Measurements from ENCODE around the gene INSIG2. TPM values are rescaled to one million over a fixed set of nuclear protein-coding genes. Genes with fewer than 3 reads are reported as not detected.

Gene INSIG2
- total RNA-seq (2014; rRNA removed; shearing (Covaris generic)), result 8.1 and 10.1 TPM in 2 replicates
- 11.0 and 15.1 TPM in 2 replicates for polyA plus RNA-seq (2016; fragmentation: Nextera tagmentation; extraction: Ambion mirVana)
- long read RNA-seq, transcript INSIG2-201 (6 exons, 2,590 nt), result major isoform, 5 of 9 reads
- long read RNA-seq, partial matches to known transcripts, result 0 of 9 reads
- long read RNA-seq, other reads (novel, unspliced or antisense), result 4 of 9 reads

DNA sequence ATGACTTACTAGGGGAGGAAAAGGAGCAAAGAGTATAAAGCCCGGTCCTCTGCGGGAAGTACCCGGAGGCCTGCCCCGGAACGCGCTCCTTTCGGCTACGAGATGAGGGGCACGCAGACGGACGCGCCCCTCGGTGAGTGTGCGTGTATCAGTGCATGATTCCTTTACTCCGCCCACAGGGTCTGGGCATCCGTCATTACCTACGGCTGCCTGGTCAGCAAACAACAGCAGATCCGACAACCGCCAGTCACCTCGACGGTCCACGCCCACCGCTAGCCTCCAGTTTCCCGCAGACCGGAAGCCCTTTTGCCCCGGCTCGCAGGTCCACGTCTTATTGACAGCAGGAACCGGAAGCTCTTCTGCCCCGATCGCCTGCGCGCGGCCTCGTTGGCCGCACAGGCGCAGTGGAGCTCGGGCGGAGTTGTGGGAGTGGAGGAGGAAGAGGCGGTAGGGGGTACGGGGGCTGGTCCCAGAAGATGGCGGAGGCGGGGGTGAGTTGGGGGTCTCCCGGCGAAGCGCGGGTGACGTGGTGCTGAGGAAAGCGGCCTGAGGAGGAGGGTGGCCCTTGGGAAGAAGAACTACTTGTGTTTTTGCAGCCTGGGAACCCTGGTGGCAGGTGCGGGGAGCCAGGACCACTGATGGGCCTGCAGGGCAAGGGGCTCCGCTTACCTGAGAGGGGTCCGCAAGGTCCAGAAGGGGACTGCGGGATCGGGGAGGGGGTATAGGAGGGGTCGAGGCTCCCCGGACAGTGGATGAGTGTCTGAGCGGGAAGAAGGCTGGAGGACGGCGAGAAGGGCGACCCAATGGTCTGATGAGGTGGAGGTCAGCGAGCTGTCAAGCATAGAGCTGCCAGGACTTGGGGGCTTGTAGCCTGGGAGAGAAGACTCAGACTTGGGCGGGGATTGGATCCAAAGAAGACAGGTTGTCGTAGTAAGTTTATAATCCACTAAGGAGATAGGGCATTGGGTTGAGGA, at the start of gene INSIG2:
INSIG2 (plus strand) TSS at position 421 of the 974 bp plus-strand sequence. CDS start 8,086 bp downstream, outside the sequence.
- DNase-seq (ENCODE audit: low spot score) (peak; percentile 99), ATAC-seq (peak; percentile 92)
- peaks cover 29% of the 10 kb centered on the region for H3K4me1 Mint-ChIP-seq
- peak within 1 kb of the TSS; percentile 52; the same call in 1 of the 2 replicates for H3K27ac ChIP-seq (ENCODE audit: low read depth)
- H3K27me3 Mint-ChIP-seq (ENCODE audit: insufficient read depth, low read depth, poor library complexity), result peaks cover 8% of the 10 kb centered on the region
- peak within 1 kb of the TSS; percentile 83 for H3K4me3 ChIP-seq
- peak within 1 kb of the TSS; percentile 94 for H3K27ac Mint-ChIP-seq
- H3K4me1 ChIP-seq (ENCODE audit: insufficient read depth), result peaks cover 35% of the 10 kb centered on the region
- H3K9me2 ChIP-seq (ENCODE audit: insufficient read depth), result no peaks in the 10 kb centered on the region
- H3K27me3 ChIP-seq (ENCODE audit: insufficient read depth), result no peaks in the 10 kb centered on the region
- TF ChIP-seq, protein P1, sequence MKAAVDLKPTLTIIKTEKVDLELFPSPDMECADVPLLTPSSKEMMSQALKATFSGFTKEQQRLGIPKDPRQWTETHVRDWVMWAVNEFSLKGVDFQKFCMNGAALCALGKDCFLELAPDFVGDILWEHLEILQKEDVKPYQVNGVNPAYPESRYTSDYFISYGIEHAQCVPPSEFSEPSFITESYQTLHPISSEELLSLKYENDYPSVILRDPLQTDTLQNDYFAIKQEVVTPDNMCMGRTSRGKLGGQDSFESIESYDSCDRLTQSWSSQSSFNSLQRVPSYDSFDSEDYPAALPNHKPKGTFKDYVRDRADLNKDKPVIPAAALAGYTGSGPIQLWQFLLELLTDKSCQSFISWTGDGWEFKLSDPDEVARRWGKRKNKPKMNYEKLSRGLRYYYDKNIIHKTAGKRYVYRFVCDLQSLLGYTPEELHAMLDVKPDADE (IDR thresholded peaks at IDR 0.05), result peak; percentile 87; the same call in 1 of the 2 replicates
- TF ChIP-seq EZH2 (IDR thresholded peaks at IDR 0.05; ENCODE audit: low read depth, unreplicated experiment) (no peak), CREB1 (CRISPR knock-in tag; IDR thresholded peaks at IDR 0.05; ENCODE audit: low read depth) (peak; percentile 78), POLR2AphosphoS5 (IDR thresholded peaks at IDR 0.05; ENCODE audit: low read depth) (peak; percentile 86)
- H3K4me2 ChIP-seq, result peak within 1 kb of the TSS; percentile 98
- no peaks in the 10 kb centered on the region for H3K9me3 Mint-ChIP-seq
- H2AFZ ChIP-seq, result peak within 1 kb of the TSS; percentile 60
- H3K4me3 Mint-ChIP-seq, result peak within 1 kb of the TSS; percentile 96
- no peaks in the 10 kb centered on the region for H4K20me1 ChIP-seq (replicated peaks; ENCODE audit: insufficient read depth)
- no peaks in the 10 kb centered on the region for H3F3A ChIP-seq (replicated peaks; ENCODE audit: low read depth)
- no peaks in the 10 kb centered on the region for H3K36me3 ChIP-seq (ENCODE audit: insufficient read depth)
- peaks cover 43% of the 10 kb centered on the region for H3K79me2 ChIP-seq (replicated peaks; ENCODE audit: insufficient read depth)
- H3K36me3 Mint-ChIP-seq (ENCODE audit: low read depth), result no peaks in the 10 kb centered on the region; the same call in 2 of the 3 replicates

DNA sequence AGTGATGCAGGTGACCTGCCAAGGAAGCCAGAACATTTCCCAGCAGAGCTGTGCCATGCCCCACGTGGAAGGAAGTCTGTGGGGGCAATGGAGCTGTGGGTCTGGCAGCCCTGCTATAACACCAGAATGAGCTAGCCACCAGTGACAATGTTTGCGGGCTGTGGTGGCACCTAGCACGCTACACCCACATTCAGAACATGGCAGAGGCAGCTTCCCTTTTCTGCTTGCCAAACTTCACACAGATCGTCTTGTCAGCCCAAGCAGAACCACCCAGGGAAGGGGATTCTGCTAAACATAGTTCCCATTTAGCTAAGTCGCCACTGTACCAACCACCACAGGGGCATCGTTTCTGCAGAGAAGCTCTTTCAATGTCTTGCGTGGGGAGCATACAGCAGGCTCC, 47.4 kb upstream of the INSIG2 start:
- H3K27ac Mint-ChIP-seq, result no peak overlapping the region
- H3K27me3 Mint-ChIP-seq (ENCODE audit: insufficient read depth, low read depth, poor library complexity), result no peaks in the 10 kb centered on the region
- H3K4me1 Mint-ChIP-seq, result no peaks in the 10 kb centered on the region
- no peak overlapping the region for H3K4me3 Mint-ChIP-seq
- Histone ChIP-seq H3K4me3 (no peak overlapping the region), H3K27ac (ENCODE audit: low read depth) (no peak overlapping the region), H3K27me3 (ENCODE audit: insufficient read depth) (no peaks in the 10 kb centered on the region), H3K4me1 (ENCODE audit: insufficient read depth) (no peaks in the 10 kb centered on the region), H4K20me1 (replicated peaks; ENCODE audit: insufficient read depth) (no peaks in the 10 kb centered on the region), H3K4me2 (no peak overlapping the region), H2AFZ (no peak overlapping the region), H3F3A (replicated peaks; ENCODE audit: low read depth) (no peaks in the 10 kb centered on the region), H3K79me2 (replicated peaks; ENCODE audit: insufficient read depth) (no peaks in the 10 kb centered on the region), H3K36me3 (ENCODE audit: insufficient read depth) (no peaks in the 10 kb centered on the region; the same call in 1 of the 2 replicates), H3K9me2 (ENCODE audit: insufficient read depth) (no peaks in the 10 kb centered on the region)
- H3K9me3 Mint-ChIP-seq, result peaks cover 3% of the 10 kb centered on the region; the same call in 1 of the 3 replicates
- ATAC-seq (no peak), DNase-seq (ENCODE audit: low spot score) (no peak)
- H3K36me3 Mint-ChIP-seq (ENCODE audit: low read depth), result no peaks in the 10 kb centered on the region
- TF ChIP-seq STAT1 (IDR thresholded peaks at IDR 0.05; ENCODE audit: unreplicated experiment) (no peak), CREB1 (CRISPR knock-in tag; IDR thresholded peaks at IDR 0.05; ENCODE audit: low read depth) (no peak), POLR2AphosphoS5 (IDR thresholded peaks at IDR 0.05; ENCODE audit: low read depth) (no peak)
- TF ChIP-seq, protein P1 (IDR thresholded peaks at IDR 0.05), result no peak
- TF ChIP-seq, protein P2, sequence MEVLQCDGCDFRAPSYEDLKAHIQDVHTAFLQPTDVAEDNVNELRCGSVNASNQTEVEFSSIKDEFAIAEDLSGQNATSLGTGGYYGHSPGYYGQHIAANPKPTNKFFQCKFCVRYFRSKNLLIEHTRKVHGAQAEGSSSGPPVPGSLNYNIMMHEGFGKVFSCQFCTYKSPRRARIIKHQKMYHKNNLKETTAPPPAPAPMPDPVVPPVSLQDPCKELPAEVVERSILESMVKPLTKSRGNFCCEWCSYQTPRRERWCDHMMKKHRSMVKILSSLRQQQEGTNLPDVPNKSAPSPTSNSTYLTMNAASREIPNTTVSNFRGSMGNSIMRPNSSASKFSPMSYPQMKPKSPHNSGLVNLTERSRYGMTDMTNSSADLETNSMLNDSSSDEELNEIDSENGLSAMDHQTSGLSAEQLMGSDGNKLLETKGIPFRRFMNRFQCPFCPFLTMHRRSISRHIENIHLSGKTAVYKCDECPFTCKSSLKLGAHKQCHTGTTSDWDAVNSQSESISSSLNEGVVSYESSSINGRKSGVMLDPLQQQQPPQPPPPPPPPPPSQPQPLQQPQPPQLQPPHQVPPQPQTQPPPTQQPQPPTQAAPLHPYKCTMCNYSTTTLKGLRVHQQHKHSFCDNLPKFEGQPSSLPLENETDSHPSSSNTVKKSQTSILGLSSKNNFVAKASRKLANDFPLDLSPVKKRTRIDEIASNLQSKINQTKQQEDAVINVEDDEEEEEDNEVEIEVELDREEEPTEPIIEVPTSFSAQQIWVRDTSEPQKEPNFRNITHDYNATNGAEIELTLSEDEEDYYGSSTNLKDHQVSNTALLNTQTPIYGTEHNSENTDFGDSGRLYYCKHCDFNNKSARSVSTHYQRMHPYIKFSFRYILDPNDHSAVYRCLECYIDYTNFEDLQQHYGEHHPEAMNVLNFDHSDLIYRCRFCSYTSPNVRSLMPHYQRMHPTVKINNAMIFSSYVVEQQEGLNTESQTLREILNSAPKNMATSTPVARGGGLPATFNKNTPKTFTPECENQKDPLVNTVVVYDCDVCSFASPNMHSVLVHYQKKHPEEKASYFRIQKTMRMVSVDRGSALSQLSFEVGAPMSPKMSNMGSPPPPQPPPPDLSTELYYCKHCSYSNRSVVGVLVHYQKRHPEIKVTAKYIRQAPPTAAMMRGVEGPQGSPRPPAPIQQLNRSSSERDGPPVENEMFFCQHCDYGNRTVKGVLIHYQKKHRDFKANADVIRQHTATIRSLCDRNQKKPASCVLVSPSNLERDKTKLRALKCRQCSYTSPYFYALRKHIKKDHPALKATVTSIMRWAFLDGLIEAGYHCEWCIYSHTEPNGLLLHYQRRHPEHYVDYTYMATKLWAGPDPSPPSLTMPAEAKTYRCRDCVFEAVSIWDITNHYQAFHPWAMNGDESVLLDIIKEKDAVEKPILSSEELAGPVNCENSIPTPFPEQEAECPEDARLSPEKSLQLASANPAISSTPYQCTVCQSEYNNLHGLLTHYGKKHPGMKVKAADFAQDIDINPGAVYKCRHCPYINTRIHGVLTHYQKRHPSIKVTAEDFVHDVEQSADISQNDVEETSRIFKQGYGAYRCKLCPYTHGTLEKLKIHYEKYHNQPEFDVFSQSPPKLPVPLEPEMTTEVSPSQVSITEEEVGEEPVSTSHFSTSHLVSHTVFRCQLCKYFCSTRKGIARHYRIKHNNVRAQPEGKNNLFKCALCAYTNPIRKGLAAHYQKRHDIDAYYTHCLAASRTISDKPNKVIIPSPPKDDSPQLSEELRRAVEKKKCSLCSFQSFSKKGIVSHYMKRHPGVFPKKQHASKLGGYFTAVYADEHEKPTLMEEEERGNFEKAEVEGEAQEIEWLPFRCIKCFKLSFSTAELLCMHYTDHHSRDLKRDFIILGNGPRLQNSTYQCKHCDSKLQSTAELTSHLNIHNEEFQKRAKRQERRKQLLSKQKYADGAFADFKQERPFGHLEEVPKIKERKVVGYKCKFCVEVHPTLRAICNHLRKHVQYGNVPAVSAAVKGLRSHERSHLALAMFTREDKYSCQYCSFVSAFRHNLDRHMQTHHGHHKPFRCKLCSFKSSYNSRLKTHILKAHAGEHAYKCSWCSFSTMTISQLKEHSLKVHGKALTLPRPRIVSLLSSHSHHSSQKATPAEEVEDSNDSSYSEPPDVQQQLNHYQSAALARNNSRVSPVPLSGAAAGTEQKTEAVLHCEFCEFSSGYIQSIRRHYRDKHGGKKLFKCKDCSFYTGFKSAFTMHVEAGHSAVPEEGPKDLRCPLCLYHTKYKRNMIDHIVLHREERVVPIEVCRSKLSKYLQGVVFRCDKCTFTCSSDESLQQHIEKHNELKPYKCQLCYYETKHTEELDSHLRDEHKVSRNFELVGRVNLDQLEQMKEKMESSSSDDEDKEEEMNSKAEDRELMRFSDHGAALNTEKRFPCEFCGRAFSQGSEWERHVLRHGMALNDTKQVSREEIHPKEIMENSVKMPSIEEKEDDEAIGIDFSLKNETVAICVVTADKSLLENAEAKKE (CRISPR knock-in tag; IDR thresholded peaks at IDR 0.05), result no peak
- TF ChIP-seq, protein P3, sequence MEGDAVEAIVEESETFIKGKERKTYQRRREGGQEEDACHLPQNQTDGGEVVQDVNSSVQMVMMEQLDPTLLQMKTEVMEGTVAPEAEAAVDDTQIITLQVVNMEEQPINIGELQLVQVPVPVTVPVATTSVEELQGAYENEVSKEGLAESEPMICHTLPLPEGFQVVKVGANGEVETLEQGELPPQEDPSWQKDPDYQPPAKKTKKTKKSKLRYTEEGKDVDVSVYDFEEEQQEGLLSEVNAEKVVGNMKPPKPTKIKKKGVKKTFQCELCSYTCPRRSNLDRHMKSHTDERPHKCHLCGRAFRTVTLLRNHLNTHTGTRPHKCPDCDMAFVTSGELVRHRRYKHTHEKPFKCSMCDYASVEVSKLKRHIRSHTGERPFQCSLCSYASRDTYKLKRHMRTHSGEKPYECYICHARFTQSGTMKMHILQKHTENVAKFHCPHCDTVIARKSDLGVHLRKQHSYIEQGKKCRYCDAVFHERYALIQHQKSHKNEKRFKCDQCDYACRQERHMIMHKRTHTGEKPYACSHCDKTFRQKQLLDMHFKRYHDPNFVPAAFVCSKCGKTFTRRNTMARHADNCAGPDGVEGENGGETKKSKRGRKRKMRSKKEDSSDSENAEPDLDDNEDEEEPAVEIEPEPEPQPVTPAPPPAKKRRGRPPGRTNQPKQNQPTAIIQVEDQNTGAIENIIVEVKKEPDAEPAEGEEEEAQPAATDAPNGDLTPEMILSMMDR (conservative IDR thresholded peaks at IDR 0.05; ENCODE audit: low read depth in 2 of 2), result no peak

Measured in GM23338 (cell line).